OCI-LY7 (cell line): ENCODE measurements around the gene PLEKHG1. TPM values are rescaled to one million over a fixed set of nuclear protein-coding genes. Genes with fewer than 3 reads are reported as not detected.

Experiments
- BruUV-seq: library from RNA; stranded (reverse); fragments of 400-500 nt; replicated peaks from 2 replicates; lab custom pipeline; 2021; lab: Mats Ljungman, UMichigan
- CTCF ChIA-PET: fragments of 300-600 bp; sonication (Branson Sonifier 250); formaldehyde crosslinking; loops from one replicate; lab custom pipeline; 2022; ENCODE audit warnings: antibody characterized with exemption; ENCODE audit not compliant: unreplicated experiment; lab: Charles Lee
- POLR2A ChIA-PET: fragments of 300-600 bp; sonication (Branson Sonifier 250); formaldehyde crosslinking; loops from one replicate; lab custom pipeline; 2022; ENCODE audit warnings: antibody characterized with exemption; lab: Charles Lee
- DNase-seq: peaks from one replicate; pipeline ENCODE4 v3.0.0-alpha.2; 2015; ENCODE audit warnings: low spot score
- H2AFZ ChIP-seq: fragments of 200-600 bp; sonication (generic), shearing (Covaris generic); 2 replicates; pipeline ENCODE4 v1.6.1; 2014; ENCODE audit warnings: mild to moderate bottlenecking, antibody characterized with exemption, low read length, moderate library complexity
- H3K27ac ChIP-seq: fragments of 200-600 bp; sonication (generic); 2 replicates; pipeline ENCODE4 v1.5.1; 2014; ENCODE audit warnings: mixed run types, low read depth, mild to moderate bottlenecking, moderate library complexity, low read length, inconsistent platforms; ENCODE audit not compliant: poor library complexity, severe bottlenecking
- H3K36me3 ChIP-seq: fragments of 200-600 bp; sonication (generic); 2 replicates; pipeline ENCODE4 v1.6.1; 2014; ENCODE audit warnings: mild to moderate bottlenecking, antibody characterized with exemption, low read length, moderate library complexity, mixed read lengths; ENCODE audit not compliant: insufficient read depth
- H3K4me1 ChIP-seq: fragments of 200-600 bp; sonication (generic); 2 replicates; pipeline ENCODE4 v1.5.1; 2014; ENCODE audit warnings: mild to moderate bottlenecking, low read length; ENCODE audit not compliant: insufficient read depth, poor library complexity, severe bottlenecking
- H3K4me2 ChIP-seq: fragments of 200-600 bp; sonication (generic); 2 replicates; pipeline ENCODE4 v1.6.1; 2014; ENCODE audit warnings: mild to moderate bottlenecking, low read length
- H3K4me3 ChIP-seq: fragments of 200-600 bp; sonication (generic); 2 replicates; pipeline ENCODE4 v1.5.1; 2014; ENCODE audit warnings: mild to moderate bottlenecking, low read depth, low read length; ENCODE audit not compliant: poor library complexity, severe bottlenecking
- H3K79me2 ChIP-seq: fragments of 200-600 bp; sonication (generic); 2 replicates; pipeline ENCODE4 v1.6.1; 2016; ENCODE audit warnings: low read depth, mild to moderate bottlenecking, low read length, moderate library complexity, mixed read lengths; ENCODE audit not compliant: insufficient read depth
- H3K9me2 ChIP-seq: fragments of 200-600 bp; sonication (generic); 2 replicates; pipeline ENCODE4 v1.6.1; 2016; ENCODE audit warnings: mild to moderate bottlenecking, low read length, mixed read lengths; ENCODE audit not compliant: insufficient read depth
- H3K9me3 ChIP-seq: fragments of 200-600 bp; sonication (generic); 2 replicates; pipeline ENCODE4 v1.6.1; 2014; ENCODE audit warnings: mild to moderate bottlenecking, mixed run types, low read length, mixed read lengths
- H4K20me1 ChIP-seq: fragments of 200-600 bp; sonication (generic); 2 replicates; pipeline ENCODE4 v1.6.1; 2014; ENCODE audit warnings: mild to moderate bottlenecking, antibody characterized with exemption, low read length, moderate library complexity, mixed read lengths; ENCODE audit not compliant: insufficient read depth
- CTCF ChIP-seq: fragments of 200-600 bp; sonication (generic); conservative IDR thresholded peaks from 2 replicates; pipeline ENCODE4 v1.5.1; 2014; ENCODE audit warnings: mild to moderate bottlenecking, antibody characterized with exemption, low read length, moderate library complexity, mixed read lengths
- EZH2phosphoT487 ChIP-seq: fragments of 200-600 bp; sonication (generic); IDR thresholded peaks from 2 replicates; pipeline ENCODE4 v1.6.1; 2018; ENCODE audit warnings: low read depth, borderline replicate concordance, mild to moderate bottlenecking, mixed run types, antibody characterized with exemption, low read length, moderate library complexity, mixed read lengths
- intact Hi-C: fragments of 100-400 bp; cut with micrococcal nuclease; formaldehyde crosslinking; loops from one replicate; pipeline ENCODE4 v1.10.0; 2022; ENCODE audit not compliant: unreplicated experiment
- total RNA-seq, 2 experiments: library from RNA; depleted of rRNA in 1 of 2; stranded (reverse); fragments of >200 nt in 1 of 2; shearing (Covaris generic) in 1 of 2; gene quantifications; 2 replicates each; pipeline ENCODE4 v1.2.3, GENCODE V29; 2014 to 2022

PLEKHG1 gene
- total RNA-seq, 2 experiments from 2014 or later = 17.9 to 19.6 TPM

DNA sequence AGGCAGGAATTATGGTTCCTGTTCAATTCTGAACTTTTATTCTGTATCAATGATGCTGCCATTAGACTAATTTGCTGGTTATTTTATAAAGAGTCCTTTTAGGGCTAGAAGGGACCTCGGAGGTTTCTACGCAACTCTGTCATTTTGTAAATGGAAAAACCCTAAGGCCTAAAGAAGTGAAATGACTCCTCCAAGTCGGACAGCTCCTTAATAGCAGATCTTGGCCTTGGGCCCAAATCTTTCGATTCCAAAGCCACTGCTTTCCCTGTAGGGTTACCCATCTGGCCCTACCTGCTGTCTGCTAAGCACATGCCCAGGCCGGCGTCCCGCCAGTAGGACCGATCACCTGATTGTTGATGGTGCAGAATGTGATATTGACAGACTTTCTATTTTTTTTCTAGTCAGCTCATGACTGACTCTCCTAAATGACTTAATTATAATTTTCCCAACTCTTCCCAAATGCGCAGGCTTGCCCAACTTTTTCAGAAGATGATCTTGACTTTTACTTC lies 40.2 kb downstream of the PLEKHG1 start:
- intact Hi-C loops = no loop called here
- ChIA-PET CTCF (interaction anchor here (1.2 kb wide), 1 partner anchor 17 kb away, joined by 3 read pairs; no protein-coding TSS in a partner anchor), POLR2A (interaction anchor here (0.6 to 1.7 kb wide), 4 partner anchors 37 to 963 kb away, joined by 3 read pairs; no protein-coding TSS in a partner anchor)
- peak overlapping the region; percentile 90; the same call in 1 of the 2 replicates for H3K4me2 ChIP-seq
- DNase-seq = no peak
- H4K20me1 ChIP-seq = no peaks in the 10 kb centered on the region
- no peaks in the 10 kb centered on the region for H3K36me3 ChIP-seq
- BruUV-seq = no TSS peak
- peaks cover 77% of the 10 kb centered on the region for H3K4me1 ChIP-seq
- no peaks in the 10 kb centered on the region for H3K9me2 ChIP-seq
- H3K4me3 ChIP-seq = no peak overlapping the region
- H2AFZ ChIP-seq = no peak overlapping the region; the same call in 1 of the 2 replicates
- H3K9me3 ChIP-seq = no peaks in the 10 kb centered on the region
- TF ChIP-seq EZH2phosphoT487 (no peak), CTCF (no peak)
- peaks cover 5% of the 10 kb centered on the region; the same call in 1 of the 2 replicates for H3K79me2 ChIP-seq
- H3K27ac ChIP-seq = no peak overlapping the region

DNA sequence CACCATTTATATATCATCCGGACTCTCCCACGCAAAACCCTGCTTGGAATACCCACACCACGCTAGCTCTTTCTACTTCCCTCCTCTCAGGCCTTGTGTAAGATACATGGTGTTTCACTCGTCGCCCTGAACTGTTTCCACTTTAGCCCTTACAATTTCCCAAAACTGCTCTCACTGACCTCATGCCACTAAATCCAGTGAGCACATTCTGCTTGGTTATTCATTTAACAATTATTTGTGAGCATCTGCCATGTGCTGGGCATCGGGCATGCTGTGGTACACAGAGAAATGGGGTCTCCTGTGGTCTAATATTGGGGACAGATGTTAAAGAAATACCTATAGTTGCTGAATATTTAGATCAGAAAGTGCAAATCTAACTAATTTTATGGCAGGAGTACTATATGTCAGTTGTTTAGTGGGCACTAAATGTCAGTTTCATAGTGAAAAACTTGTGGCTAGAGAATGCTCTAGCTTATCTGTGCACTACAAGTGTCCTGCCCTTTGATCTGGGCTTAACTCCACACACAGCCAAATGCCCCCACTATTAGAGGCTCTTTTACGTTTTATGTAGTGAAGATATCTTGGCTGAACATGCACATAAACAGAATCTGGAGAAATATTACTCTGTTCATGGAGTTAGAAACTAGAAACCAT lies 41.0 kb downstream of the PLEKHG1 start:
- intact Hi-C loops = no loop called here
- no peaks in the 10 kb centered on the region for H3K79me2 ChIP-seq
- BruUV-seq = no TSS peak
- POLR2A ChIA-PET = no interaction called here
- H4K20me1 ChIP-seq = no peaks in the 10 kb centered on the region
- no peaks in the 10 kb centered on the region for H3K9me2 ChIP-seq
- peak overlapping the region; percentile 49 for H3K27ac ChIP-seq
- CTCF ChIA-PET = interaction anchor here (1.2 kb wide), 1 partner anchor 18 kb away, joined by 3 read pairs; no protein-coding TSS in a partner anchor
- TF ChIP-seq EZH2phosphoT487 (no peak), CTCF (no peak)
- H3K4me1 ChIP-seq = peaks cover 69% of the 10 kb centered on the region
- no peak for DNase-seq
- H3K36me3 ChIP-seq = no peaks in the 10 kb centered on the region; the same call in 1 of the 2 replicates
- H2AFZ ChIP-seq = peak overlapping the region; percentile 85
- H3K4me2 ChIP-seq = peak overlapping the region; percentile 90
- H3K4me3 ChIP-seq = peak overlapping the region; percentile 55
- H3K9me3 ChIP-seq = no peaks in the 10 kb centered on the region
